Activated B cell treated with CpG ODN at 0.5 μM for 24 hours (primary cell): ENCODE data around the gene GNB2. TPM values are rescaled to one million over a fixed set of nuclear protein-coding genes. Genes with fewer than 3 reads are reported as not detected.

Experiments used
- ATAC-seq: fragments of 200-7000 bp; cut with Tn5 transposase; one replicate; pipeline ENCODE4 v1.10.0; 2021; ENCODE audit warnings: low read depth, mild to moderate bottlenecking, moderate library complexity
- CTCF ChIA-PET: fragments of 350-600 bp; sonication (Branson Sonifier 250); formaldehyde crosslinking; loops from one replicate; lab custom pipeline; 2021; ENCODE audit warnings: antibody characterized with exemption; lab: Charles Lee
- POLR2A ChIA-PET: fragments of 350-600 bp; sonication (Branson Sonifier 250); formaldehyde crosslinking; loops from one replicate; lab custom pipeline; 2021; ENCODE audit warnings: antibody characterized with exemption; lab: Charles Lee
- DNase-seq: peaks from one replicate; pipeline ENCODE4 v3.0.0; 2022
- H3K27ac Mint-ChIP-seq: one replicate; pipeline ENCODE4 v1.8.0; 2020; ENCODE audit warnings: mixed read lengths
- H3K27me3 Mint-ChIP-seq: one replicate; pipeline ENCODE4 v1.8.0; 2021; ENCODE audit warnings: mixed read lengths
- H3K36me3 Mint-ChIP-seq: one replicate; pipeline ENCODE4 v1.8.0; 2021; ENCODE audit warnings: low read depth, mixed read lengths
- H3K4me1 Mint-ChIP-seq: one replicate; pipeline ENCODE4 v1.8.0; 2021; ENCODE audit warnings: mixed read lengths
- H3K4me3 Mint-ChIP-seq: one replicate; pipeline ENCODE4 v1.8.0; 2020; ENCODE audit warnings: mild to moderate bottlenecking, mixed read lengths
- H3K9me3 Mint-ChIP-seq: one replicate; pipeline ENCODE4 v1.8.0; 2020; ENCODE audit warnings: mixed read lengths
- CTCF ChIP-seq: fragments of 200-600 bp; IDR thresholded peaks from one replicate; pipeline ENCODE4 v1.8.0; 2022; ENCODE audit warnings: antibody characterized with exemption, mild to moderate bottlenecking
- intact Hi-C: fragments of 100-400 bp; cut with micrococcal nuclease; formaldehyde crosslinking; loops from one replicate; pipeline ENCODE4 v1.15.1; 2024
- total RNA-seq: library from RNA; stranded (reverse); gene quantifications from 2 replicates; pipeline ENCODE4 v1.2.3, GENCODE V29; 2022

The GNB2 gene
- total RNA-seq, 1 donor from 2014 or later = 132 TPM

GRCh38 chr7:100682991-100683658 is 9.6 kb downstream of the GNB2 start:
- Mint-ChIP-seq H3K4me1 (no peaks in the 10 kb centered on the region), H3K36me3 (peaks cover 72% of the 10 kb centered on the region), H3K27me3 (no peaks in the 10 kb centered on the region), H3K9me3 (no peaks in the 10 kb centered on the region), H3K27ac (no peak overlapping the region), H3K4me3 (no peak overlapping the region)
- DNase-seq (no peak), ATAC-seq (no peak)
- intact Hi-C loops = no loop called here
- ChIA-PET CTCF (interaction anchor here (0.9 to 1.9 kb wide), 2 partner anchors 8 to 10 kb away, joined by 3 to 7 read pairs; no protein-coding TSS in a partner anchor), POLR2A (interaction anchor here (0.7 to 1.4 kb wide), 4 partner anchors 9 to 98 kb away, joined by 3 to 4 read pairs (median 3); partner anchors contain the start of genes FBXO24 and LRCH4)
- no peak for TF ChIP-seq CTCF

- Mint-ChIP-seq H3K27me3 (no peaks in the 10 kb centered on the region), H3K9me3 (no peaks in the 10 kb centered on the region), H3K4me3 (no peak overlapping the region), H3K36me3 (peaks cover 73% of the 10 kb centered on the region), H3K27ac (no peak overlapping the region), H3K4me1 (peaks cover 3% of the 10 kb centered on the region)
- no peak for TF ChIP-seq CTCF
- ATAC-seq (no peak), DNase-seq (no peak)
- CTCF ChIA-PET = interaction anchor here (0.9 to 1.9 kb wide), 2 partner anchors 7 to 9 kb away, joined by 3 to 7 read pairs; no protein-coding TSS in a partner anchor
- POLR2A ChIA-PET = interaction anchor here (1.4 kb wide), 1 partner anchor 98 kb away, joined by 3 read pairs; the partner anchor contains the start of genes FBXO24 and LRCH4
- intact Hi-C loops = no loop called here
Measured at GRCh38 chr7:100683659-100684533, 10.4 kb downstream of the GNB2 start.

- H3K4me3 Mint-ChIP-seq = no peak overlapping the region
- H3K27me3 Mint-ChIP-seq = no peaks in the 10 kb centered on the region
- ChIA-PET CTCF (no interaction called here), POLR2A (interaction anchor here (1.4 kb wide), 1 partner anchor 98 kb away, joined by 3 read pairs; the partner anchor contains the start of genes FBXO24 and LRCH4)
- peaks cover 9% of the 10 kb centered on the region for H3K4me1 Mint-ChIP-seq
- TF ChIP-seq CTCF = no peak
- DNase-seq = no peak
- intact Hi-C loops = no loop called here
- peaks cover 72% of the 10 kb centered on the region for H3K36me3 Mint-ChIP-seq
- ATAC-seq = no peak
- no peaks in the 10 kb centered on the region for H3K9me3 Mint-ChIP-seq
- no peak overlapping the region for H3K27ac Mint-ChIP-seq
Measured at GRCh38 chr7:100684534-100685042, 11.0 kb downstream of the GNB2 start.

GRCh38 chr7:100685049-100685605 is 11.6 kb downstream of the GNB2 start:
- Mint-ChIP-seq H3K27me3 (no peaks in the 10 kb centered on the region), H3K4me3 (no peak overlapping the region), H3K27ac (no peak overlapping the region), H3K9me3 (no peaks in the 10 kb centered on the region), H3K4me1 (peaks cover 13% of the 10 kb centered on the region), H3K36me3 (peaks cover 68% of the 10 kb centered on the region)
- no peak for ATAC-seq
- ChIA-PET POLR2A (no interaction called here), CTCF (no interaction called here)
- DNase-seq = no peak
- intact Hi-C loops = no loop called here
- no peak for TF ChIP-seq CTCF
